Neuronal stem cell (in vitro differentiated cells): ENCODE results near the gene STARD9.

ENCODE experiments used
- DNase-seq: peaks from one replicate; pipeline ENCODE4 v3.0.0-alpha.2; 2013; ENCODE audit warnings: low spot score
- H2AFZ ChIP-seq: one replicate; pipeline ENCODE4 v1.6.1; 2013; ENCODE audit warnings: mild to moderate bottlenecking, low read length, inconsistent platforms
- H2AK5ac ChIP-seq: 2 replicates; pipeline ENCODE4 v1.6.1; 2013; ENCODE audit warnings: low read depth, mild to moderate bottlenecking, inconsistent platforms, low read length, moderate library complexity, mixed read lengths
- H2BK120ac ChIP-seq: 2 replicates; pipeline ENCODE4 v1.6.1; 2013; ENCODE audit warnings: low read depth, mild to moderate bottlenecking, inconsistent platforms, low read length, moderate library complexity, mixed read lengths
- H2BK12ac ChIP-seq: one replicate; pipeline ENCODE4 v1.6.1; 2013; ENCODE audit warnings: low read length, inconsistent platforms
- H2BK15ac ChIP-seq: 2 replicates; pipeline ENCODE4 v1.6.1; 2013; ENCODE audit warnings: mild to moderate bottlenecking, low read length, inconsistent platforms, mixed read lengths
- H2BK5ac ChIP-seq: one replicate; pipeline ENCODE4 v1.6.1; 2013; ENCODE audit warnings: inconsistent platforms, mild to moderate bottlenecking, low read length, moderate library complexity
- H3K14ac ChIP-seq: one replicate; pipeline ENCODE4 v1.6.1; 2013; ENCODE audit warnings: low read length, inconsistent platforms
- H3K18ac ChIP-seq: 2 replicates; pipeline ENCODE4 v1.6.1; 2013; ENCODE audit warnings: low read length, inconsistent platforms
- H3K23ac ChIP-seq: 2 replicates; pipeline ENCODE4 v1.6.1; 2013; ENCODE audit warnings: low read depth, mild to moderate bottlenecking, mixed read lengths, low read length, inconsistent platforms; ENCODE audit not compliant: poor library complexity
- H3K27ac ChIP-seq: replicated peaks from 3 replicates; pipeline ENCODE4 v1.5.1; 2013; ENCODE audit warnings: low read length, inconsistent platforms
- H3K27me3 ChIP-seq, 3 experiments: 2 replicates each; pipeline ENCODE4 v1.6.1; 2013; ENCODE audit warnings: low read length in 3 of 3, mild to moderate bottlenecking in 2 of 3, inconsistent platforms in 1 of 3, low read depth in 1 of 3, mixed read lengths in 1 of 3, moderate library complexity in 1 of 3; ENCODE audit not compliant: control insufficient read depth in 3 of 3, insufficient read depth in 3 of 3
- H3K36me3 ChIP-seq, 2 donors: replicated peaks in 1 of 2; 2 replicates each; pipeline ENCODE4 v1.6.1; 2013; ENCODE audit warnings: low read length in 2 of 2; ENCODE audit not compliant: control insufficient read depth in 2 of 2, insufficient read depth in 2 of 2
- H3K4ac ChIP-seq: 2 replicates; pipeline ENCODE4 v1.6.1; 2013; ENCODE audit warnings: inconsistent platforms, mild to moderate bottlenecking, low read length, moderate library complexity
- H3K4me1 ChIP-seq, 2 donors: 1 replicate in 1 of 2; 2 replicates in 1 of 2; pipeline ENCODE4 v1.6.1; 2013; ENCODE audit warnings: low read length in 2 of 2, low read depth in 1 of 2; ENCODE audit not compliant: control insufficient read depth in 2 of 2, insufficient read depth in 1 of 2
- H3K4me2 ChIP-seq: one replicate; pipeline ENCODE4 v1.6.1; 2013; ENCODE audit warnings: mild to moderate bottlenecking, low read length, inconsistent platforms; ENCODE audit not compliant: insufficient read depth, poor library complexity, severe bottlenecking
- H3K4me3 ChIP-seq, 2 donors: 2 replicates each; pipeline ENCODE4 v1.5.1; 2013; ENCODE audit warnings: low read length in 2 of 2, mild to moderate bottlenecking in 2 of 2, inconsistent platforms in 1 of 2, moderate library complexity in 1 of 2
- H3K79me1 ChIP-seq: one replicate; pipeline ENCODE4 v1.6.1; 2013; ENCODE audit warnings: low read depth, mild to moderate bottlenecking, inconsistent platforms, low read length, moderate library complexity
- H3K9ac ChIP-seq: one replicate; pipeline ENCODE4 v1.6.1; 2013; ENCODE audit warnings: mild to moderate bottlenecking, low read depth, low read length, inconsistent platforms; ENCODE audit not compliant: poor library complexity
- H3K9me3 ChIP-seq, 2 donors: replicated peaks in 1 of 2; 2 replicates each; pipeline versions ENCODE3 to v1.6.1; 2013; ENCODE audit warnings: low read length in 2 of 2, mild to moderate bottlenecking in 2 of 2, inconsistent platforms in 1 of 2, low read depth in 1 of 2, mixed read lengths in 1 of 2, moderate library complexity in 1 of 2; ENCODE audit not compliant: control insufficient read depth in 2 of 2, insufficient read depth in 1 of 2
- H4K8ac ChIP-seq: one replicate; pipeline ENCODE4 v1.6.1; 2013; ENCODE audit warnings: low read depth, mild to moderate bottlenecking, inconsistent platforms, low read length, moderate library complexity
- H4K91ac ChIP-seq: one replicate; pipeline ENCODE4 v1.6.1; 2013; ENCODE audit warnings: low read length, low read depth, mild to moderate bottlenecking, inconsistent platforms; ENCODE audit not compliant: poor library complexity
- WGBS, 2 donors: extraction: QIAGEN DNeasy Blood & Tissue Kit; methylation state at CpG; one replicate each; pipeline ENCODE4 v1.1.7; 2013; ENCODE audit warnings: missing lambda C conversion rate in 2 of 2, mixed read lengths in 1 of 2; ENCODE audit not compliant: insufficient read length in 2 of 2, insufficient replicate concordance in 1 of 2; ENCODE audit errors: extremely low coverage in 2 of 2; 5-methylcytosine and 5-hydroxymethylcytosine counted together

The STARD9 gene

GRCh38 chr15:42716125-42716524 lies 140.7 kb downstream of the STARD9 start:
- DNase-seq: no peak
- H3K9ac ChIP-seq: no peak overlapping the region
- no peak overlapping the region for H4K8ac ChIP-seq
- no peak overlapping the region for H2BK120ac ChIP-seq
- H3K27me3 ChIP-seq: no peaks in the 10 kb centered on the region
- no peak overlapping the region for H2BK12ac ChIP-seq
- H3K79me1 ChIP-seq: no peaks in the 10 kb centered on the region
- H3K23ac ChIP-seq: no peak overlapping the region
- peaks cover 4 to 47% of the 10 kb centered on the region in 2 donors for H3K36me3 ChIP-seq
- H3K14ac ChIP-seq: no peak overlapping the region
- WGBS, 2 donors: no CpG with 5 or more reads among the region's 5 CpGs
- no peak overlapping the region for H2AK5ac ChIP-seq
- no peaks in the 10 kb centered on the region for H3K4me1 ChIP-seq
- H3K9me3 ChIP-seq: no peaks in the 10 kb centered on the region
- no peak overlapping the region for H3K4me2 ChIP-seq
- no peak overlapping the region for H2BK15ac ChIP-seq
- H3K18ac ChIP-seq: no peak overlapping the region
- H2BK5ac ChIP-seq: no peak overlapping the region
- no peak overlapping the region for H3K4ac ChIP-seq
- no peak overlapping the region for H3K27ac ChIP-seq
- no peak overlapping the region for H3K4me3 ChIP-seq
- H2AFZ ChIP-seq: no peak overlapping the region
- H4K91ac ChIP-seq: no peak overlapping the region

GRCh38 chr15:42716626-42717025 lies 141.2 kb downstream of the STARD9 start:
- no peaks in the 10 kb centered on the region for H3K4me1 ChIP-seq
- no peak overlapping the region for H2BK120ac ChIP-seq
- H3K27me3 ChIP-seq: no peaks in the 10 kb centered on the region
- no peak overlapping the region for H2BK12ac ChIP-seq
- no peaks in the 10 kb centered on the region for H3K79me1 ChIP-seq
- no peak overlapping the region for H3K4me2 ChIP-seq
- no peak overlapping the region for H4K8ac ChIP-seq
- H3K36me3 ChIP-seq: peaks cover 5 to 47% of the 10 kb centered on the region in 2 donors
- no peak overlapping the region for H3K27ac ChIP-seq
- no peak overlapping the region for H2AFZ ChIP-seq
- DNase-seq: no peak
- no peak overlapping the region for H2AK5ac ChIP-seq
- H3K9ac ChIP-seq: no peak overlapping the region
- H2BK5ac ChIP-seq: no peak overlapping the region
- no CpG with 5 or more reads among the region's 2 CpGs for WGBS, 2 donors
- H3K4me3 ChIP-seq: no peak overlapping the region
- H4K91ac ChIP-seq: no peak overlapping the region
- no peak overlapping the region for H3K14ac ChIP-seq
- no peak overlapping the region for H3K23ac ChIP-seq
- H3K4ac ChIP-seq: no peak overlapping the region
- H3K18ac ChIP-seq: no peak overlapping the region
- no peaks in the 10 kb centered on the region for H3K9me3 ChIP-seq
- no peak overlapping the region for H2BK15ac ChIP-seq

DNA sequence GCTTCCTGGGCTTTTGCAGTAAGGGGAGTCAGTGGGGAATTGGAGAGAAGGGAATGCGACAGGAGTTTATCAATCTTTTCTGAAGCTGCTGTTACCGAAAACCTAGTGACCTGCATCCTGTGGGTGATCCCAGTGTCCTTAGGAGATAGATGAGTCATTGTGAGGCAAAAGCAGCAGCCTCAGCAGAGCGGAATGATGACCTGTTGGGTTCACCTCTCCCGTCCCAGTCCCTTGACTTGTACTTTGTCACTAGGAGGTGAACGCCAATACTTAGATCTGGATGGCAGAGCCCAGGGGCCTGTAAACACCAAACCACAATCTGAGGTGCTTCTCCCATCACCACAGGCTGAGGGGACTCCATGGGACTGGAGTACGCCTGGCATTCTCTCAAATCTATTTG lies 143.6 kb downstream of the STARD9 start:
- Histone ChIP-seq H3K4ac (no peak overlapping the region), H2BK5ac (no peak overlapping the region), H3K9ac (no peak overlapping the region), H3K27ac (no peak overlapping the region), H3K4me1 (no peaks in the 10 kb centered on the region), H2BK12ac (no peak overlapping the region), H3K23ac (no peak overlapping the region), H3K4me3 (no peak overlapping the region), H2BK120ac (no peak overlapping the region), H4K91ac (no peak overlapping the region), H3K79me1 (no peaks in the 10 kb centered on the region), H3K36me3 (peaks cover 10 to 70% of the 10 kb centered on the region in 2 donors), H2BK15ac (no peak overlapping the region), H4K8ac (no peak overlapping the region), H3K27me3 (no peaks in the 10 kb centered on the region), H2AK5ac (no peak overlapping the region), H3K4me2 (no peak overlapping the region), H3K14ac (no peak overlapping the region), H3K18ac (no peak overlapping the region), H3K9me3 (no peaks in the 10 kb centered on the region), H2AFZ (no peak overlapping the region)
- WGBS, 2 donors: no CpG with 5 or more reads among the region's 6 CpGs
- no peak for DNase-seq

- no peaks in the 10 kb centered on the region for H3K27me3 ChIP-seq
- H3K4me2 ChIP-seq: no peak overlapping the region
- no peak overlapping the region for H4K91ac ChIP-seq
- no peak overlapping the region for H4K8ac ChIP-seq
- H3K4me1 ChIP-seq: no peaks in the 10 kb centered on the region
- no peak overlapping the region for H2BK15ac ChIP-seq
- no peaks in the 10 kb centered on the region for H3K9me3 ChIP-seq
- no peak overlapping the region for H2BK120ac ChIP-seq
- H2BK12ac ChIP-seq: no peak overlapping the region
- H2AFZ ChIP-seq: no peak overlapping the region
- no peak for DNase-seq
- no peak overlapping the region for H3K4me3 ChIP-seq
- no peak overlapping the region for H3K14ac ChIP-seq
- no peak overlapping the region for H3K4ac ChIP-seq
- no peak overlapping the region for H3K18ac ChIP-seq
- peaks cover 18 to 80% of the 10 kb centered on the region in 2 donors for H3K36me3 ChIP-seq
- H2BK5ac ChIP-seq: no peak overlapping the region
- no peak overlapping the region for H3K27ac ChIP-seq
- no peak overlapping the region for H3K9ac ChIP-seq
- no CpG with 5 or more reads among the region's 3 CpGs for WGBS, 2 donors
- no peak overlapping the region for H2AK5ac ChIP-seq
- H3K79me1 ChIP-seq: no peaks in the 10 kb centered on the region
- no peak overlapping the region for H3K23ac ChIP-seq
Observed at GRCh38 chr15:42720071-42720470, 144.7 kb downstream of the STARD9 start.
